AG04450 (cell line): ENCODE data around the gene TAF10. TPM values are rescaled to one million over a fixed set of nuclear protein-coding genes. Genes with fewer than 3 reads are reported as not detected.

Experiments used
- CTCF ChIA-PET: fragments of 300-600, 350-600 bp; formaldehyde crosslinking; extraction: SDS; loops from one replicate; lab custom pipeline; 2022; ENCODE audit warnings: antibody characterized with exemption, inconsistent platforms; lab: Charles Lee
- POLR2A ChIA-PET: fragments of 350-600 bp; formaldehyde crosslinking; extraction: SDS; loops from one replicate; lab custom pipeline; 2021; ENCODE audit warnings: antibody characterized with exemption, inconsistent platforms; lab: Yijun Ruan, JAX
- DNase-seq: peaks from one replicate; pipeline ENCODE4 v3.0.0-alpha.2; 2011; ENCODE audit warnings: low read depth, low spot score
- H3K27ac ChIP-seq: one replicate; pipeline ENCODE4 v1.5.1; 2012; ENCODE audit warnings: low read depth, low read length, control low read depth
- H3K27me3 ChIP-seq: one replicate; pipeline ENCODE4 v1.6.0; 2012; ENCODE audit warnings: low read length; ENCODE audit not compliant: control insufficient read depth, insufficient read depth
- H3K4me3 ChIP-seq: 2 replicates; pipeline ENCODE4 v1.5.1; 2011; ENCODE audit warnings: mild to moderate bottlenecking, low read depth, low read length, control low read depth
- H3K9me3 ChIP-seq: 2 replicates; pipeline ENCODE4 v1.5.1; 2012; ENCODE audit warnings: low read length; ENCODE audit not compliant: control insufficient read depth, insufficient read depth
- polyA plus RNA-seq: library from polyadenylated mRNA; depleted of rRNA; stranded (reverse); fragments of >200 nt; gene quantifications from 2 replicates; pipeline ENCODE4 v1.2.3, GENCODE V29; 2011; rRNA removed
- TF ChIP-seq, protein P1 (sequence below): IDR thresholded peaks from 2 replicates; pipeline ENCODE4 v1.5.1; 2011; ENCODE audit warnings: low read depth, low read length, control low read depth, inconsistent platforms

Gene TAF10
- polyA plus RNA-seq, 1 experiment = 170 TPM

DNA sequence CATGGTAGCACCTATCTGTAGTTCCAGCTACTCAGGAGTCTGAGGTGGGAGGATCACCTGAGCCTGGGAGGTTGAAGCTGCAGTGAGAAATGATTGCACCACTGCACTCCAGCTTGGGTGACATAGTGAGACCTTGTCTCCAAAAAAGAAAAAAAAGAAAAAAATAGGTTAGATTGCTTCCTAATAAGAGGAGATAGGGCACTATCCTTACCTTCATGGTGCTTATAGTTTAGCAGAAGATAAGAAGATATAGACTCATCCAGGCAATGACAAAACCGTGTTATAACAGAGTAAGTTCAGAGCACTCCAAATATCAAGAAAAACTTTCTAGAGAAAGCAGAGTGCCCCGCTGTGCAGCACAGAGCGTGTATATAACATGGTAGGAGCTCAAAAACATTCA, 50.7 kb downstream of the TAF10 start:
- DNase-seq = no peak
- POLR2A ChIA-PET = no interaction called here
- no peaks in the 10 kb centered on the region for H3K27me3 ChIP-seq
- no peak overlapping the region for H3K4me3 ChIP-seq
- CTCF ChIA-PET = interaction anchor here (1.0 kb wide), 1 partner anchor 198 kb away, joined by 3 read pairs; no protein-coding TSS in a partner anchor
- TF ChIP-seq, protein P1, sequence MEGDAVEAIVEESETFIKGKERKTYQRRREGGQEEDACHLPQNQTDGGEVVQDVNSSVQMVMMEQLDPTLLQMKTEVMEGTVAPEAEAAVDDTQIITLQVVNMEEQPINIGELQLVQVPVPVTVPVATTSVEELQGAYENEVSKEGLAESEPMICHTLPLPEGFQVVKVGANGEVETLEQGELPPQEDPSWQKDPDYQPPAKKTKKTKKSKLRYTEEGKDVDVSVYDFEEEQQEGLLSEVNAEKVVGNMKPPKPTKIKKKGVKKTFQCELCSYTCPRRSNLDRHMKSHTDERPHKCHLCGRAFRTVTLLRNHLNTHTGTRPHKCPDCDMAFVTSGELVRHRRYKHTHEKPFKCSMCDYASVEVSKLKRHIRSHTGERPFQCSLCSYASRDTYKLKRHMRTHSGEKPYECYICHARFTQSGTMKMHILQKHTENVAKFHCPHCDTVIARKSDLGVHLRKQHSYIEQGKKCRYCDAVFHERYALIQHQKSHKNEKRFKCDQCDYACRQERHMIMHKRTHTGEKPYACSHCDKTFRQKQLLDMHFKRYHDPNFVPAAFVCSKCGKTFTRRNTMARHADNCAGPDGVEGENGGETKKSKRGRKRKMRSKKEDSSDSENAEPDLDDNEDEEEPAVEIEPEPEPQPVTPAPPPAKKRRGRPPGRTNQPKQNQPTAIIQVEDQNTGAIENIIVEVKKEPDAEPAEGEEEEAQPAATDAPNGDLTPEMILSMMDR = no peak
- no peaks in the 10 kb centered on the region for H3K9me3 ChIP-seq
- H3K27ac ChIP-seq = no peak overlapping the region

Other genes with a start within 250 kb of the TAF10 start
- gene SMPD1, start 221.7 kb downstream of the TAF10 start, polyA plus RNA-seq = 68.0 and 83.7 TPM in 2 replicates
- gene APBB1, start 193.1 kb downstream of the TAF10 start, polyA plus RNA-seq = 42.2 and 54.5 TPM in 2 replicates
- 0.32 and 0.67 TPM in 2 replicates for gene HPX, start 171.2 kb downstream of the TAF10 start, polyA plus RNA-seq
- gene TRIM3, start 138.3 kb downstream of the TAF10 start, polyA plus RNA-seq = 10.5 and 11.7 TPM in 2 replicates
- 79.1 and 88.2 TPM in 2 replicates for gene ARFIP2, start 130.9 kb downstream of the TAF10 start, polyA plus RNA-seq
- gene TIMM10B, start 130.7 kb downstream of the TAF10 start, polyA plus RNA-seq = 26.7 and 33.1 TPM in 2 replicates
- gene DNHD1, start 114.9 kb downstream of the TAF10 start, polyA plus RNA-seq = 2.2 and 3.1 TPM in 2 replicates
- gene RRP8, start 8.6 kb downstream of the TAF10 start, polyA plus RNA-seq = 13.7 and 16.3 TPM in 2 replicates
- 362 and 417 TPM in 2 replicates for gene ILK, start 8.4 kb downstream of the TAF10 start, polyA plus RNA-seq
- 128 and 152 TPM in 2 replicates for gene TPP1, start 7.2 kb upstream of the TAF10 start, polyA plus RNA-seq
- 8.7 and 11.2 TPM in 2 replicates for gene DCHS1, start 43.6 kb upstream of the TAF10 start, polyA plus RNA-seq
- gene MRPL17, start 71.1 kb upstream of the TAF10 start, polyA plus RNA-seq = 63.3 and 69.1 TPM in 2 replicates
- gene OR2AG2, start 159.8 kb upstream of the TAF10 start, polyA plus RNA-seq = 0.11 and 0.19 TPM in 2 replicates
- not detected in 2 replicates for gene OR2AG1, start 170.8 kb upstream of the TAF10 start, polyA plus RNA-seq
- gene OR6A2, start 187.5 kb upstream of the TAF10 start, polyA plus RNA-seq = 0.02 and 0.06 TPM in 2 replicates
- gene OR10A5, start 233.5 kb upstream of the TAF10 start, polyA plus RNA-seq = not detected in 2 replicates